DMS79 treated with DMSO at 0.1 percent for 48 hours (cell line): ENCODE measurements around the gene COQ8A.
A peak's percentile ranks its signal among the peaks of the same experiment; 100 is the strongest.

Source experiments
- DNase-seq: peaks from one replicate; lab custom pipeline; 2025; lab: John Stamatoyannopoulos, UW

COQ8A gene

DNA sequence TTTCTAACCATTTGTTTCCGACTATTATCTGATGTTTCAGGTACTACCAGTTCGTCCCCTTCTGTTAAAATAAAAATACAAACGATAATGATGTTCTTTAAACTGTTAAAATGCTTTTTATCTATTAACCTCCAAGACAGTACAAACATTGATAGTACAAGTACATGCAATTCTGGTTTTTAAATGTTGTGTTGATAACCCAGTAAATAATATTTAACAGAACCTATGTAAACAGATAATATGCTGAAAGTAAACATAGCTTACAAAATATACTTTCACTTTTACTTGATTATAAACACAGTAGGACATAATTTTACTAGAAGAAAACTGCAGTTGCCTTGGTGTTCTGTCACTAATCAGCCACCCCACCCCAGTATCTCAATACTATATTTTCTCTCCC lies 76.9 kb downstream of the COQ8A start:
- DNase-seq, result no peak

DNA sequence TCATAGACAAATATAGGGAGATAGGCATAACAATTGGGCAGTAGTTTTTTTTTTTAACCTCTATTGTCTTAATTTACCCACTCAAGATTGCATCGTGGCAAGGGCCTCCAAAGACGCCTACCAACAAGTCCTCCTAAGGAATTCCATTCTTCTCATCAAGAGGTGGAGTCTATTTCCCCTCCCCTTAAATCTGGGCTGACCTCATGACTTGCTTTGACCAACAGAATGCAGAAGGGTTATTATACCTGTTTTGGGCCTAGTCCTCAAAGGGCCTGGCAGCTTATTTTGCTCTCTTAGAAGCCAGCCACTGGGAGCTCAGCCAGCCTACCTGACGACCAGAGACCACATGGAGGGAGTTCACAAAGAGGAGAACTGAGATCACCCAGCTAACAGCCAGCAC lies 92.3 kb downstream of the COQ8A start:
- no peak for DNase-seq

DNA sequence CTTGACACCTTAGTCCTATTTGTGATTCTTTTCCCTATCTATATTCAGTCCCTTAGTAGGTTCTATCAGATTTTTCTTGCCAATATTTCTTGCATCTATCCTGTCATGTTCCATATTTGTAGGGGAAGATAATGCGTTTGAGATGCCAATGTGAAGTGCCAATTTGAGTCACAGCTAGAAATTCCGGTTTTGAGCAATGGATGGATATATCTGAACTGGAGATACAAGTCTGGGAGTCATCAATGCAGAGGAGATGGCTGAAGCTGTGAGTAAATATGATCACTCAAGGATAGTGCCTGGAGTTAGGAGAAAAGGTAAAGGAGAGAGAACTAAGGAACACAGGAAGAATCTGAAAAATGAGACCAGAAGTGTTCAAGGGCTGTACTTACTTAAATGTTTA lies 93.8 kb downstream of the COQ8A start:
- no peak for DNase-seq

- DNase-seq, result peak; percentile 26
Measured at GRCh38 chr1:227035316-227035715, 95.2 kb downstream of the COQ8A start.

- no peak for DNase-seq
Measured at GRCh38 chr1:227037121-227037520, 97.0 kb downstream of the COQ8A start.
